ENCODE data around the gene SPCS2.
A peak's percentile ranks its signal among the peaks of the same experiment; 100 is the strongest.

SPCS2 gene

DNA sequence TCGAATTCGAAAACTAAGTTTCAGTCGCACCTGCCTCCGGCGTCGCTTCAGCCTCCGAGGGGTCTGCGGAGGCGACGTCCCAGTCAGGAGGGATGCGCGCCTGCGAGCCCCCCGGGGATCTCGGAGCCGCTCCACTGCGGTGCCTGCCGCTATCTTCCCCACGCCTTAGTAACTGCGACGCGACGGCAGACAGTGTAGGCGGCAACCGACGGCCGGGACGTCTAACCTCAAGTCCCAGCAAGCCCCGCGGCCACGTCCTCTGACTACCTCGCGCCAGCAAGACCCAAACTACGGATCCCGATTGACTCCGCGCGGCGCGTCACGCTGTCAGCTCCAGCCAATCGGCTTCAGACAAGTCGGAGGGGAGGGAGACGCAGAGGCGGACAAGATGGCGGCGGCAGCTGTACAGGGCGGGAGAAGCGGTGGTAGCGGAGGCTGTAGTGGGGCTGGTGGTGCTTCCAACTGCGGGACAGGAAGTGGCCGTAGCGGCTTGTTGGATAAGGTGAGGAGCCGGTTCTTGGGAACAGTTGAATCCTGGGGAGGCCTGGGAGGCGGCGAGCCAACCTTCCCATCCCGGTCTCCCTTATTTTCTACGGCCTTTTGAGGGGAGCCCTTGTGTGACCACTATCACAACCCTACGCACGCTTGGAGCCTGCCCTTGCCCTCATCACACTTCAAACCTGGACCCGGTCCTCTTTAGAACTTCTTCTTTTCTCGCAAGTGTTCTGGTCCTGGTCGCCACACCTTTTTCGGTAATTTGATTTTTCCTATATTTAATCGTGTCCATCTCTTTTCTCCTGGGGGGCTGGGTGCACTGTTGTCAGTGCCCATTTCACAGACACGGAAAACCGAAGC, at the start of gene SPCS2, which contains the start of gene XRRA1:
SPCS2 (plus strand) TSS at position 369 of the 855 bp plus-strand sequence; CDS start at position 389, 20 bp downstream.
XRRA1 (minus strand) TSS at position 194 of the 855 bp plus-strand sequence. CDS start 8,213 bp downstream, outside the sequence.
- peak; percentile 98 for DNase-seq (ENCODE audit: low read depth in 2 of 2)

DNA sequence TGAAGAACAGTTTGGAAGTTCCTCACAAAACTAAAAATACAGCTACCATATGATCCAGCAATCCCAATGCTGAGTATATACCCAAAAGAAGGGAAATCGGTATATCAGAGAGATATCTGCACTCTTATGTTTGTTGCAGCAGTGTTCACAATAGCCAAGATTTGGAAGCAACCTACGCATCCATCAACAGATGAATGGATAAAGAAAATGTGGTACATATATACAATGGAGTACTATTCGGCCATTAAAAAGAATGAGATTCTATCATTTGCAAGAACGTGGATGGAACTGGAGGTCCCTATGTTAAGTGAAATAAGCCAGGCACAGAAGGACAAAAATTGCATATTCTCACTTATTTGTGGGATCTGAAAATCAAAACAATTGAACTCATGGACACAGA, 46.7 kb upstream of the SPCS2 start:
- no peak for DNase-seq (ENCODE audit: low read depth in 2 of 2)

- DNase-seq (ENCODE audit: low read depth in 2 of 2) = no peak
These were observed 43.7 kb upstream of the SPCS2 start for GRCh38 chr11:74905326-74905725.

DNA sequence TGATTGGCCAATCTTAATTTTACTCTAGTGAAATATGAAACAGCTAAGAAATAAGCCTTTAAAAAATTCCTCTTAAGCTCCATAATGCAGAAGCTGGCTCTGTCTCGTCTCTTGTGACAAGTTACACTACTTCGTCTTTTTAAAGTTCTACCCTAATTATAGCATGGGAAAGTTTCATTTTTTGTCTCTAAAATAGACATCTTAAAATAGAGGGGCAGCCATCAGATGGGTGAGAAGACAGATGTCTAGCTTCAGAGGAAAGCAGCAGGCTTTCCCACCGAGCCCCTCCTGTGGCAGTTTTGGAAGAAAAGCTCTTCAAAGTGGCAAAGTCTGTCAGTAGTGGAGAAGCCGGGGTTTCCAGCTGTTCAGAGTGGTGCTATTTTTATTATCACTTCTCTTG, 39.7 kb upstream of the SPCS2 start:
- DNase-seq (ENCODE audit: low read depth in 2 of 2) = no peak

DNA sequence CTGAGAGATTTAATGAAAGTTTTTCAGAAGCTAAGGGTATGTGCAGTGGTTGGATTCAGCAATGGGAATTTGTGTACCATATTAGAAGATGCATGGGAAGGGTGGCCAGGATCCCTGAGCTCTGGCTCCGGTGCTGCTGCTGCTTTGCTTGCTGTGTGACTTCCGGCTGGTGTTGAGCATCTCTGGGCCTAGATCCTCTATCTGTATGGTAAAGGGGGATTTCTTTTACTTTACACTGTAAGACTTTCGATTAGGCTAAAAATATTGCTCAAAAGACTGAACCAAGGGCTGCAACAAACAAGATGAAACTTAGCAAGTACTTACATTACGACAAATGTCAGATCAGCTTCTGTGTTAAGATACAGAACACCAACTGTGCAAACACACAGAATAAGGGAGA, 39.3 kb upstream of the SPCS2 start:
- DNase-seq (ENCODE audit: low read depth in 2 of 2) = no peak

DNA sequence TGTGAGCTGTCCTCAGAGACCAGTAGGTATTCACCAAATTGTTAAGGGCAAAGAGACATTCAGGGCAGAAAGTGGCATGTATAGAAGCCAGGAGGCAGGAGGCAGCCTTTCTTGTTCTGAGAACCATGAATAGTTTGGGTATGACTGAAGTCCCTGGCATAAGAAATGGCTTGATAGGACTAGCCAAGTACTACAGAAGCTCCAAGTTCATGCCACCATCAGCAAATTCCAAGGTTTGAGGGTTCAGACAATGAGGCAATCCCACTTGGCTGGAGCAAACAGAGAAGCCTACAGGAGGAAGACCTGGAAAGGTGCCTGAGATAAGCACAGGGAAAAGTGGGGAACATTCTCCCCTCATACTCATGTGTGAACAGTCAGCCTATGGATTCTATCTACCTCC, 25.9 kb upstream of the SPCS2 start:
- DNase-seq (ENCODE audit: low read depth in 2 of 2) = no peak

GRCh38 chr11:74925281-74925680, 23.8 kb upstream of the SPCS2 start:
- no peak for DNase-seq (ENCODE audit: low read depth in 2 of 2)

GRCh38 chr11:74926304-74927030, 22.6 kb upstream of the SPCS2 start:
- no peak for DNase-seq (ENCODE audit: low read depth in 2 of 2)

DNA sequence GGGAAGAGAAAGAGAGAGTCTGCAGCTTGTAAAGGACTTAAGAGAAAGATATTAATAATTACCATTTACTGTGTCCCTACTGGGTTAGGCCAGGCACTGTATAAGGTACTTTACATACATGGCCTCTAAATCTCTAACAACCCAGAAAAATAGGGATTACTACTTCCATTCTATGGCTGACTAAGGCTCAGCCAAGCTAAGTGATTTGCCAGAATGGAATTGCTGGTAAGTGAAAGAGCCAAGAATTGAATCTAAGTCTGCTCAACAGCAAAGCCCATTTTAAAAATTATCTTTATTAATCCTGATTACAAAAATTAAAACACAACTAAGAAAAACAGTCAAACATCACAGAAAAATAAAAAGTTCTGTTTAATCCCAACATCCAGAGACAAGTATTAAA, 21.6 kb upstream of the SPCS2 start:
- DNase-seq (ENCODE audit: low read depth in 2 of 2) = no peak

DNA sequence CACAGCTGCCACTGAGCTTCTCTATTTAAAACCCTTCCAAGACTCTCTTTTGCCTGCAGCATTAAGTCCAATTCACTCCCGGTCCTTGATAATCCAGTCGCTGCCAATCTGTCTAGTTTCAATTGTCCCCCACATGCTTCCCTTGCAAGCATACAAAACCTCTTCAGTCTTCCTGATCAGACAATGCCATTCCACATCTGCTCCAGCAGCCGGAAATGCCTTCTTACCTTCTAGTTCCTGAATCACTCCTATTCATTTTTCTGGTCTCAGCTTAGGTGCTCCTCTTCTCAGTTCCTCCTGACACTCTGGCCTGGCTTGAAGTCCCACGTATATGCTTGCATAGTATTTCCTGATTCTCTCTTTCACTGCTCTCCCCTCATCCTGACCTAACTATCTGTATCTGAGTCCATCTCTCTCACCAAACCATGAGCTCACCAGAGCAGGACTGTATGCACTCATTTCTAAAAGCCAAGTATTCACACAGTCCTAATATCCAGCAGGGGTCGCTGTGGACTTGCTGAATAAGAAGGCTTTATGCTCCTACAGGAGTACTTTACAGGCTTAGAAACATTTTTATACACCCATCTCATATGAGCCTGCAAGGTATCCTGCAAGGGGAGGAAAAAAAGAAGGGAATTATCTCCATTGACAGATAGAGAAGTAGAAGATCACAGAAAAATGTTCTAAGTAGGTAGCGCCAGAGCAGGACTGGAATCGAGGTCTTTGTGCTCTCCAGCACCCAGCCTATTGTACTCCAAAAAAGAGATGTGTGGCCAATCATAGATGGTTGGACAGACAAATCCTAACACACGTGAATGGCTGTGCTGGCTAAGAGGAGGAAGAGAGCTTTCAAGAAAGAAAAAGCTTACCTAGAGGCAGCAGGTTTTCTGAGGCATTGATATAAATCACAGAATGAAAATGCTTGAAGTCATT, 19.4 kb upstream of the SPCS2 start:
- DNase-seq (ENCODE audit: low read depth in 2 of 2) = peak; percentile 22 to 43

GRCh38 chr11:74932169-74932568, 16.9 kb upstream of the SPCS2 start:
- no peak for DNase-seq (ENCODE audit: low read depth in 2 of 2)

- no peak for DNase-seq (ENCODE audit: low read depth in 2 of 2)
These were observed 16.3 kb upstream of the SPCS2 start for GRCh38 chr11:74932797-74933196.

DNA sequence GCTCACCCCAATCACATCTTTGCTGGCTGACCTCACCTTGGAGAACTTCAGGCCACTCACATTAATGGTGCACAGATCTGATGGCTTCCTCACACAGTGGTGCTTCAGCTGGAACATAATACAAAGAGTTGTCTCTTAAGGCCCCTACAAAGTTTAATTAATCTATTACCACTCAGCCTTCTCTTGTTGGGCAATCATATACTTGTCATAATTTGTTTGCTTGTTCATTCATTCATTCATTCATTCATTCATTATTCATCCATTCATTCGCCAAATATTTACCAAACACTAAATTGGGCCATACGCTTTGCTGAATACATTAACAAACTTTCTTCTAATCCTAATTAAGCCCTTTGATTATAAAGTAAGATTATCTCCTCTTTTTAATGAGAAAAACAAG, 15.3 kb upstream of the SPCS2 start:
- DNase-seq (ENCODE audit: low read depth in 2 of 2) = no peak

- no peak for DNase-seq (ENCODE audit: low read depth in 2 of 2)
These were observed 13.8 kb upstream of the SPCS2 start for GRCh38 chr11:74935285-74935684.

- DNase-seq (ENCODE audit: low read depth in 2 of 2) = no peak
These were observed 13.0 kb upstream of the SPCS2 start for GRCh38 chr11:74936087-74936486.

DNA sequence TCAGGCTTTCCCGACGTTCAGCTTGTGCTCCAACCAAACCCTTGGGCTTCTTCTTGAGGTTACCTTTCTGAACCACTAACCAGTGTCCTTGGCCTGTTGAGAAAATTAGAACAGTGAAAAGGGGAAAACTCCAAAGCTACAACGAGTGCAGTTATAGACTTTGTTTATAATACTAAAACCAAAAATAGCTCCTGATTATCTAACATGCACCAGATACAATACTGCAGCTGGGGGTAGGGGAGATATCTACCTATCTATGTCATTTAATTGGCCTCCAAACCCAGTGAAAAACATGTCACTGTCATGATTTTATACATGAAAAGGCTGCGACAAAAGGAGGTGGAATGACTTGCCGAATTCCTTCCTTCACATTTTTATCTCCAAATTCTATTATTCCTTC, 12.1 kb upstream of the SPCS2 start:
- DNase-seq (ENCODE audit: low read depth in 2 of 2) = no peak

DNA sequence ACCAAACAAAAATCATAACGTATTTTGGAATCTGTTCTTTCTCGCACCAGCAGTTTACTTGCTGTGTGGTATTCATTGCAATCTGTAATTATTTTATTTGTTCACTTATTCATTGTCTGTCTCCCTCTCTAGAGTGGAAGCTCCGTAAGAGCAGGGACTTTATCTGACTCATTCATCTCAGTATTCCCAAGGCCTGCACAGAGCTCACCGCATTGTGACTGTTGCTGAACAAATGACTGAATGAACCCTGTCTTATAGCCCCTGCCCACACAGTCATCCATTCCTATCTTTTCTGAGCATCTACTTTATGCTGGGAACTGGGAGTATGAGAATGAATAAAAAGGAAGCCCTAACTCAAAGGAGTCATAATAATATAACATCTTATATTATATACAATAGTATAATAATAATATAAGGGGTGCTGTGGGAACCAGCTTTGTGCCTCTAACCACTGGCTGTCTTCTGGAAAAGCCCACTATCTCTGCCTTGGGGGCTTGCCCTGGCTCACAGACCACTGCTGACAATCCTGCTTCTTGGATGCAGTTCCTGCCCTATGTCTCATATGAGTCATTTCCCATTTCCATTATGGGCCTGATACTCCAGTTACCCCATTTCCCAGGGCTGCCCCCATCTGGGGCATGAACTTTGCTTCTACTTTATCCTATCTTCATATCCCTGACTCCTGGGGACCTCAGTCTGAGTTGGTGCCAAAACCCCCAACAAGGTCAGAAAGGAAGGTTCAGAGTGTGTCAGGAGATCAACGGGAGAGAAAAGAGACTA, 11.2 kb upstream of the SPCS2 start:
- DNase-seq (ENCODE audit: low read depth in 2 of 2) = no peak

- DNase-seq (ENCODE audit: low read depth in 2 of 2) = no peak
These were observed 7.6 kb upstream of the SPCS2 start for GRCh38 chr11:74941492-74941891.

GRCh38 chr11:74942073-74942759, 6.8 kb upstream of the SPCS2 start:
- DNase-seq (ENCODE audit: low read depth in 2 of 2) = no peak

DNA sequence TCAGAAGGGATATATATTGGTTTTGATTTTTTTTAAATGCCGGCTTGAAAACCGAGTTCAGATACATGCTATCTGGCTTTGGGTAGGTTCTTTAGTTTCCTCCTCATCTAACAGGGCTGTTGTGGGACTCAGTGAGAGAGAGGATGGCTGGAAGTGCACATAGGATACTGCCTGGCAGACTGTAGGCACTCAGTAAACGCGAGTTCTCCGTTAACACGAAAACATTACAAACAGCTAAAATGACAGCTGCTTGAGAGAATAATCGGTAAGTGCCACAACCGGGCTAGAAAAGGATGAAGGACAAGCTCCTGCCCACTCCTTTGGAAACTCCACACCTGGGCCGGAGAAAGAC, 544 bp upstream of the SPCS2 start:
- no peak for DNase-seq (ENCODE audit: low read depth in 2 of 2)

DNA sequence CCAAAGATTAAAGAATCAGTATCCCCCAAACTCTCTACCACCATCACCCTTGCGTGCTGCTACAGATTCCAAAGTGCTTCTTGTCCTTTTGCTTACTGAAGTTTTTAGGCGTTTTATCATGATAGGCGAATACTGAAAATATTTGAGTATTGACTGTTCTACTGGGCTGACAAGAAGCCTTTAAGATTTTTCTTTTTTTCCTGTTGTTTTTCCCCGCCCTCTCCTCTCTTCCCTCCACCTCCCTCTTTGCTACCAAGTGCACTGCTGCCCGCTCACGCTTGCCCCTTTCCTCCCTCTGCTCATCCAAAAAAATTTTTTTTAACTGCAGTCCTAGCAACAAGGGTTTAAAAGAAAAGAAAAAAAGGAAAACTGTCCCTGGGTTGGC, 679 bp downstream of the SPCS2 start:
- no peak for DNase-seq (ENCODE audit: low read depth in 2 of 2)

Measured in stimulated activated CD4-positive, alpha-beta T cell treated with anti-CD3 and anti-CD28 coated beads, Interleukin-12 subunit alpha, Interleukin-12 subunit beta, amount 100 ng/mL, for 24 hours (primary cell).